NCI-H82 treated with DMSO at 0.1 percent for 48 hours (cell line): ENCODE data around the gene MPHOSPH9.
"Not testable (repeated sequence)": the region's sequence is repeated elsewhere in the genome, so short reads cannot be mapped to it uniquely, and the experiment has no call there.

Experiments
- DNase-seq: peaks from one replicate; lab custom pipeline; 2025; ENCODE audit not compliant: unreplicated experiment; lab: John Stamatoyannopoulos, UW

Gene MPHOSPH9

DNA sequence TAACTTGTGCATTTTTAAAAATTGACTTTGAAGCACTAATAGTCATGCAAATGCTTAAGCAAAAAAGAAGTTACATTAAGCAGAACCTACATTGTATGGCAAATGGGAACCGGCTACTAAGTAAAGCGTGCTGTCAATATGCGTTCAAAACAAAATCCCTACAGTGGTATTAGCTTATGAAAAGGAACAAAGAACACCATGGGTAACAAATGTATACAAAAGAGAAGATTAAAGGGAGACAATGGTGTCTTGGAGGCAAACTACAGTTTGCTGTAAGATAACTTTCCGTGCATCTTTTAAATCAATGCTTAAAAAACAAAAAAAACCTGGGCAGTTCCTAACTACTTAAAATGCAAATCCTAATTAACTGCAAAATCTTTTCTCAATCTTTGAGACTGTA, 28.3 kb upstream of the MPHOSPH9 start:
- no peak for DNase-seq

GRCh38 chr12:123260081-123260480, 27.1 kb upstream of the MPHOSPH9 start:
- no peak for DNase-seq

DNA sequence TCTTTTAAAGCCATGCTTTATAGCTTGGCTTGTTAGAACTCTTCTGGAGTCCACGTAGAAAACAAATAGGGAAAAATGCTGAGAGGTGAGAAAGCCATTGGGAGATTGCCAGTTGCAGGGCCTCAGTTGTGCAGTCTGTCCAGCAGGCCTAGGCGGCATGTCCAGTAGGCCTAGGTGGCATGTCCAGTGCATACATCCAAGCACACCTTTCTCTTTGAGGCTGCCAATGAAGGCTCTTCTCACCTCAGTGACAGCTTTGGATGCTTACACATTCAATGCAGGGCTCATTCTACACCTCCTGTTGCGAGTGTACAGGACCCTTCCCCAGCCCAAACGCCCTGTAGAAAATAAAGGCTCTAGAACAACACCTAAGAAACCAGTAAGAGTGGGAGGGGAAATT, 25.7 kb upstream of the MPHOSPH9 start:
- DNase-seq = no peak

DNA sequence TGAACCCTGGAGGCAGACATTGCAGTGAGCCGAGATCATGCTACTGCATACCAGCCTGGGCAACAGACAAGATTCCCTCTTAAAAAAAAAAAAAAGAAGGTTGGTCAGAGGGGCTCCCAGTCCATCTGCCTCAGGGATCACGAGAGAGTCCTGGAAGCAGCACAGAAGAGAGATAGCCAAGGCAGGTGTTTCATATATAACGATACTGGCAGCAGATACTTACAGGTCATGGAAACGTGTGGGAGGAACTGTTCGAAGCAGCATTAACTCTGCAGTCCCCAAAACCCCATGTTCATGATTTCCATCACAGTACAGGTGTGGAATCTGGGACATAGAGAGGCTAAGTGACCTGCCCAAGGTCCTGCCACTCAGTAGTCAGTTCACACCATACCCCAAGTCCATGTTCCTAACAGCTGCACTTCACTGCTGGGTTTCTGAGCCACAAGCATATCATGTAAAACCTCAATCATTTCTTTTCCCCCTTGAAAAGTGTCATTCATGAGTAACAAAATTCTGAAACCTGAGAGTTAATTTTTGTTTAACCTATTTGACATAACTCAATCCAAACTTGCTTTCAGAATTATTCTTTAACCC, 22.0 kb upstream of the MPHOSPH9 start:
- DNase-seq = no peak

GRCh38 chr12:123253641-123254459, 20.9 kb upstream of the MPHOSPH9 start:
- peak; percentile 42 for DNase-seq

DNA sequence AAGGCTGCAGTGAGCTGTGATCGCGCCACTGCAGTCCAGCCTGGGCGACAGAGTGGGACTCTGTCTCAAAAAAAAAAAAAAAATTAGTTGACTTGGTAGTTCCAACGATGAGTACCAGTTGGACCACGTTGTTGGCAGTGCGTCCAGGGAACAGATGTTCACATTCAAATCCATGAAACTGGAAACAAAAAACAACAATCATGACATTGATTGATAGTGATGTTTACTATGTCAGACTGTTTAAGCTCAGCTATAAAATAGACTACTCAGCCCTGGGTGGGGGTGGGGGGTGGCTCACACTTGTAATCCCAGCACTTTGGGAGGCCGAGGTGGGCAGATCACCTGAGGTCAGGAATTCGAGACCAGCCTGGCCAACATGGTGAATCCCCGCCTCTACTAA, 19.4 kb upstream of the MPHOSPH9 start:
- peak; percentile 71 for DNase-seq

- peak; percentile 54 for DNase-seq
Observed at GRCh38 chr12:123251403-123252076, 18.6 kb upstream of the MPHOSPH9 start.

- peak; percentile 95 for DNase-seq
Observed at GRCh38 chr12:123250471-123251383, 17.8 kb upstream of the MPHOSPH9 start.

DNA sequence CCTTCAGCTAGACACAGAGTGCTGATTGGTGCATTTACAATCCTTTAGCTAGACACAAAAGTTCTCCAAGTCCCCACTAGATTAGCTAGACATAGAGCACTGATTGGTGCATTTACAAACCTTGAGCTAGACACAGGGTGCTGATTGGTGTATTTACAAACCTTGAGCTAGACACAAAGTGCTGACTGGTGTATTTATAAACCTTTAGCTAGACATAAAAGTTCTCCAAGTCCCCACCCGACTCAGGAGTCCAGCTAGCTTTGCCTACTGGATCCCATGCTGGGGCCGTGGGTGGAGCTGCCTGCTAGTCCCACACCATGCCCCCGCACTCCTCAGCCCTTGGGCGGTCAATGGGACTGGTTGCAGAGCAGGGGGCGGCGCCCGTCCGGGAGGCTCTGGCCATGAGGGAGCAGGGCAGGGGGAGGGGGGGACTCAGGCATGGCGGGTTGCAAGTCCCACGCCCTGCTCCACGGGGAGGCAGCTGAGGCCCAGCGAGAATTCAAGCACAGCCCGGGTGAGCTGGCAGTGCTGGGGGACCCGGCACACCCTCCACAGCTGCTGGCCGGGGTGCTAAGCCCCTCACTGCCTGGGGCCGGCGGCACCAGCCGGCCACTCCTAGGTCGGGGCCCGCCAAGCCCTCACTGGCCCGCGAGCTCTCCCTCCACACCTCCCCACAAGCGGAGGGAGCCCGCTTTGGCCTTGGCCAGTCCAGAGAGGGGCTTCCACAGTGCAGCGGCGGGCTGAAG, 16.2 kb upstream of the MPHOSPH9 start:
- DNase-seq = not testable (repeated sequence)

- not testable (repeated sequence) for DNase-seq
Observed at GRCh38 chr12:123248129-123248528, 15.2 kb upstream of the MPHOSPH9 start.

GRCh38 chr12:123245678-123246077, 12.7 kb upstream of the MPHOSPH9 start:
- no peak for DNase-seq

DNA sequence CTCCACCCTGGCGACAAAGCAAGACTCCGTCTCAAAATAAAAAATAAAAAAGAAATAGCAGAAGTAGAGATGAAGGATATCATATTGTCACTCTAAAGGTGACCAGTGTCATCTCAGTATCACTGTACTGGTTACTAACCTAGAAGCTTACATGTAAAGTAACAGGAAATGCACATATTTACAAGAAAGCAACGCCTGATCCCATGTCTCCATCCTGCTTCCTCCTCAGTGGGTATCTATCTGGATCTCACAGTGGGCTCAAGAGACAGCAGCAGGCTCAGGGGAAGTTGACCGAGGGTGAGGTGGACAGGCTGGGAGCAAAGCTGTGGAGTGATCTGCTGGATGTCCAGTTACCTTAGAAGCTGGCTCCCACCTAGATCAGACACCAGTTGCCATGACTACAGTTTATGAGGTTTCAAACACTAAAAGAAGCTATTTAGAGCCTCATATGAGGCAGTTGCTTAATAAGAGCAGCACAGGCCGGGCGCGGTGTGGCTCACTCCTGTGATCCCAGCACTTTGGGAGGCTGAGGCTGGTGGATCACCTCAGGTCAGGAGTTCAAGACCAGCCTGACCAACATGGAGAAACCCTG, 10.8 kb upstream of the MPHOSPH9 start:
- no peak for DNase-seq

GRCh38 chr12:123242116-123242904, 9.4 kb upstream of the MPHOSPH9 start:
- no peak for DNase-seq

GRCh38 chr12:123238961-123239360, 6.0 kb upstream of the MPHOSPH9 start:
- DNase-seq = no peak

DNA sequence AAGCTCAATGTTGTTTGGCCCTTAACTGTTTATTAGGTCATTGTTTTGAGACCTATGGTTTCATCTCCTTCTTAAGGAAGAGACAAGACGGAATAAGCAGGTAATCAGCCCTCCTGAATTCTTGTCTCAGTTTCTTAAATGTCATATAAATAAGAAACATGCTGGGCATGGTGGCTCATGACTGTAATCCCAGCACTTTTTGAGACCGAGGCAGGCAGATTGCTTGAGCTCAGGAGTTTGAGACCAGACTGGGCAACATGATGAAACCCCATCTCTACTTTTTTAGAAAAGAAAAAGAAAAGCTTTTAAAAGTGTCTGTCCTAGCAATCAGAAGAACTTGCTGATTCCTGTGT, 5.4 kb upstream of the MPHOSPH9 start:
- DNase-seq = no peak

DNA sequence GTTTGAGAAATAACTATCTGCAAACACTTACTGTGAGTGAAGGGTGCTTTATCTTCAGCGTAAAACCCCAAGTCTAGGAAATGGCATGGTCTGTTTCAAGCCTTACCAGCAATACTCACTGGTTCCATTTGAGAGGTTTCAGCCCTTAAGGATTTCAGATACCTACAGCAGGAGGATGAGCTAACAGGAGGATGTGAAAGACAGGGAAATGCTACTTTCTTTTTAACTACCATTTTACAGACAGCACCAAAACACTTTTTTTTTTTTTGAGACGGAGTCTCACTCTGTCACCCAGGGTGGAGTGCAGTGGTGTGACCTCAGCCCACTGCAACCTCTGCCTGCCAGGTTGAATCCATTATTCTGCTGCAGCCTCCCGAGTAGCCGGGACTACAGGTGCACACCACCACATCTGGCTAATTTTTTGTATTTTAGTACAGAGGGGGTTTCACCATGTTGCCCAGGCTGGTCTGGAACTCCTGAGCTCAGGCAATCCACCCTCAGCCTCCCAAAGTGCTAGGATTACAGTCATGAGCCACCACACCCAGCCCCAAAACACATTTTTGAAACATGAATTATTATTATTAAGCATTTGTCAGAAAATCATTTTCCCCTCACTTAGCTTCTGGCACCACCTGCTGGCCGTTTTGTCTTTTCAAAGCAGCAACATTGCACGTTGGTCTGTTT, 4.8 kb upstream of the MPHOSPH9 start:
- DNase-seq = no peak

DNA sequence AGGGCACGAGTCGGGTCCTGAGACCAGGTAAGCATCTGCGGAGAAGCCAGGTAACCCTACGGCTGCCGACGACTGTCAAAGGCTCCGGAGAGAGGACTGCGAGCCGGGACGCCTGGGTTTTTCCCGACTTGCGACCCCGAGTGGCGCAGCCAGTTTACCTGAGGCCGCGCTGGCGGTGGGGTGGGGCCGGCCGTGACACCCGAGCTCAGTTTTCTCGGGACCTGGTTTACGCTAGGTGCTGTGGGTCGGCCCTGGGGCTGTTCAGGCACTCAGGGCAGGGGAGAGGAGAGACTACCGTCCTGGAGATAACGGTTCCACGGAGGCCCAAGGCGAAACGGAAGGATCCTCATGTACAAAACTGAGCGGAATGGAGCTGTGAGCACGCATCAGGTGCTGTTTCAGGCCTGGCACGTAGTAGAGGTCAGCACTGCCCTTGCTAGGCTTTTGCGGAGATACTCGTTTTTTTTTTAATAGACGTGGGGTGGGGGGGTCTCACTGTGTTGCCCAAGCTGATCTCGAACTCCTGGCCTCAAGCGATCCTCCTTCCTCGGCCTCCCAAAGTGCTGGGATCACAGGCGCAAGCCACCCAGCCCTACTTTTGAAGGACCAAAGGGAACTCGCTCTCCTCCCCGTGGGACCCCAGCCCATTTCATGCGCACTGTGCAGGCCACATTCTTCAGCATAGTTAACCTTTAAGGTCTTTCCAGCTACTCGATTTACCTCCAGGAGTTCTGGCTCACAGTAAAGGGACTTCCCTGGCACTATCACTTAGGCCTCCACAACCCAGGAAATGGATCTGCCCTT, 766 bp upstream of the MPHOSPH9 start:
- DNase-seq = no peak

DNA sequence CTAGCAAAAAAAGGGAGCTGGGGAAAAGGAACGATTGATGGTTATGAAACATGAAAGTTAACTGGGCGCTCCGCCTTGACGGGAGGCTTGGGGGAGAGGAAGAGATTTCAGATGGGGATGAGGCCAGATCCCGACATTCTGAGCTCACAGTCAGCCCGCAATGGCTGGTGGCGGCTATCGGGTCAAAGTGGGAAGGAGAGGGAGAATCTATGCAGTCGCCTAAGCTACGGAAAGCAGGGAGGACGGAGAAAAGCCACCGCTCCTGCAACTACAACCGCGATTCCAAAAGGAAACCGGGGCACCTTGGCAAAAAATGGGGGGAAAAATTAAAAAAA, 502 bp downstream of the MPHOSPH9 start:
- no peak for DNase-seq
